ENCODE data around the gene KLF18. TPM values are rescaled to one million over a fixed set of nuclear protein-coding genes. Genes with fewer than 3 reads are reported as not detected.
A peak's percentile ranks its signal among the peaks of the same experiment; 100 is the strongest.

The KLF18 gene
- total RNA-seq, 1 experiment from 2014 or later = not detected

- H2AFZ ChIP-seq (ENCODE audit: low read length) = no peak overlapping the region
- H3K9me2 ChIP-seq (replicated peaks; ENCODE audit: low read length) = no peaks in the 10 kb centered on the region
- TF ChIP-seq CTCF (conservative IDR thresholded peaks at IDR 0.05; ENCODE audit: low read depth, low read length) = no peak
- no peak for TF ChIP-seq EZH2 (IDR thresholded peaks at IDR 0.05; ENCODE audit: low read length, unreplicated experiment)
- no peak for TF ChIP-seq EZH2phosphoT487 (IDR thresholded peaks at IDR 0.05; ENCODE audit: borderline replicate concordance, low read length)
- peaks cover 11% of the 10 kb centered on the region for H3F3A ChIP-seq (ENCODE audit: low read length, unreplicated experiment)
- no peaks in the 10 kb centered on the region for H4K20me1 ChIP-seq (ENCODE audit: low read length)
- H3K9ac ChIP-seq (ENCODE audit: low read length) = no peak overlapping the region
- CTCF ChIA-PET = no interaction called here
- intact Hi-C loops (cut with micrococcal nuclease) = loop anchor here (10.0 kb wide), 1 partner anchor 63 kb away; no protein-coding TSS in a partner anchor
- H3K36me3 ChIP-seq (ENCODE audit: low read depth, low read length) = no peaks in the 10 kb centered on the region
- BruUV-seq (replicated peaks) = no TSS peak
- no peak overlapping the region for H3K4me2 ChIP-seq (ENCODE audit: low read length)
- no peaks in the 10 kb centered on the region for H3K27me3 ChIP-seq (ENCODE audit: low read length)
- no peak for DNase-seq
- no peak overlapping the region for H3K4me3 ChIP-seq (ENCODE audit: low read length)
- ATAC-seq = no peak
- POLR2A ChIA-PET (ENCODE audit: unreplicated experiment) = no interaction called here
- no peak overlapping the region for H3K27ac ChIP-seq (ENCODE audit: low read length)
- H3K4me1 ChIP-seq (ENCODE audit: insufficient read depth, low read length) = peaks cover 25% of the 10 kb centered on the region
- H3K79me2 ChIP-seq (ENCODE audit: low read length) = no peaks in the 10 kb centered on the region
- no peaks in the 10 kb centered on the region for H3K9me3 ChIP-seq (ENCODE audit: low read length)
These were observed 16.5 kb upstream of the KLF18 start for GRCh38 chr1:44157903-44158302.

DNA sequence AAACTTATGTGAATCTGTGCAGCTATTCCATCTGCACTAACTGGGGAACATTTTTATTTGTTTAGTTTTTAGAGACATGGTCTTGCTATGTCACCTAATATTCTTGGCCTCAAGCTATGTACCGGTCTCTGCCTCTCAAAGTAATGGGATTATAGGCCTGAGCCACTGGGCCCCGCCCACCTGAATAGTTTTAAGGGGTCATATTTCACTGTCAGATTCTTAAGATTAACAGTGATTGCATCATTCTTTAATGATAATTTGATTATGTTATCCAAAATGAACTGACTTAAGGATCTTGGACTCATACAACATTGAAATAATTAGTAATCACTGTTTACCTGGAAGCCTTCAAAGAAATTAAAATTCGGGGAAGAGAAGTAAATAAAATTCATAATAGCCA, 12.6 kb upstream of the KLF18 start:
- H3K4me1 ChIP-seq (ENCODE audit: insufficient read depth, low read length) = peaks cover 25% of the 10 kb centered on the region

More for the DNA sequence above, 12.6 kb upstream of the KLF18 start:
- H3F3A ChIP-seq (ENCODE audit: low read length, unreplicated experiment) = peaks cover 11% of the 10 kb centered on the region
- H4K20me1 ChIP-seq (ENCODE audit: low read length) = no peaks in the 10 kb centered on the region
- CTCF ChIA-PET = interaction anchor here (0.6 kb wide), 1 partner anchor 576 kb away, joined by 4 read pairs; no protein-coding TSS in a partner anchor
- H3K27ac ChIP-seq (ENCODE audit: low read length) = peak overlapping the region; percentile 84
- no peak for TF ChIP-seq EZH2 (IDR thresholded peaks at IDR 0.05; ENCODE audit: low read length, unreplicated experiment)
- TF ChIP-seq EZH2phosphoT487 (IDR thresholded peaks at IDR 0.05; ENCODE audit: borderline replicate concordance, low read length) = no peak
- no peak for TF ChIP-seq CTCF (conservative IDR thresholded peaks at IDR 0.05; ENCODE audit: low read depth, low read length)
- H3K27me3 ChIP-seq (ENCODE audit: low read length) = no peaks in the 10 kb centered on the region
- peak overlapping the region; percentile 9; the same call in 1 of the 2 replicates for H2AFZ ChIP-seq (ENCODE audit: low read length)
- H3K9me2 ChIP-seq (replicated peaks; ENCODE audit: low read length) = no peaks in the 10 kb centered on the region
- H3K36me3 ChIP-seq (ENCODE audit: low read depth, low read length) = no peaks in the 10 kb centered on the region
- peak overlapping the region; percentile 75 for H3K4me2 ChIP-seq (ENCODE audit: low read length)
- H3K9ac ChIP-seq (ENCODE audit: low read length) = no peak overlapping the region
- peak; percentile 44 for DNase-seq
- ATAC-seq = peak; percentile 49
- no peak overlapping the region for H3K4me3 ChIP-seq (ENCODE audit: low read length)
- H3K9me3 ChIP-seq (ENCODE audit: low read length) = no peaks in the 10 kb centered on the region
- BruUV-seq (replicated peaks) = TSS peak; percentile 62
- intact Hi-C loops (cut with micrococcal nuclease) = loop anchor here (2.0 to 10.0 kb wide), 2 partner anchors 59 to 105 kb away; no protein-coding TSS in a partner anchor
- no peaks in the 10 kb centered on the region for H3K79me2 ChIP-seq (ENCODE audit: low read length)
- POLR2A ChIA-PET (ENCODE audit: unreplicated experiment) = no interaction called here
